GM21717 (cell line): ENCODE data around the gene TXK.

Experiments
- ATAC-seq: cut with Tn5 transposase; IDR thresholded peaks from one replicate; pipeline ENCODE4 v1.9.1; 2021; ENCODE audit warnings: mild to moderate bottlenecking, moderate library complexity; ENCODE audit not compliant: unreplicated experiment

The TXK gene

GRCh38 chr4:48138511-48138910 is 4.5 kb upstream of the TXK start:
- no peak for ATAC-seq

DNA sequence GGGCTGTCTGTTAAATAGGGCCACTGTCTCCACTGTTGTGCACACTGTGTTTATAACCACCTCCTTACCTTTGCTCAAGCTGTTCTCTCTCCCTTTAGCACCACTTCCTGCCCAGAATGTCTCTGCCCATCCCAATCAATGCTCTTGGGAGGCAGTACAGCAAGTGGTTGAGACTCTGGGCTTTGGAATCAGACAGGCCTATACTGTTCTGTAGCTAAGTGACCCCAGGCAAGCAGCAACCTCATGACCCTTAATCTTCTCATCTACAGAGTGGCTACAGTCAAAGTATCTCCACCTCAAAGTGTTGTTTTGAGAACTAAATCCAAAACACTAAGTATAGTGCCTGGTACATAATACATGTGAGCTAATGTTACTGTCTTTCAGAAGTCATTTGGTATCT is 3.8 kb upstream of the TXK start:
- ATAC-seq, result no peak

DNA sequence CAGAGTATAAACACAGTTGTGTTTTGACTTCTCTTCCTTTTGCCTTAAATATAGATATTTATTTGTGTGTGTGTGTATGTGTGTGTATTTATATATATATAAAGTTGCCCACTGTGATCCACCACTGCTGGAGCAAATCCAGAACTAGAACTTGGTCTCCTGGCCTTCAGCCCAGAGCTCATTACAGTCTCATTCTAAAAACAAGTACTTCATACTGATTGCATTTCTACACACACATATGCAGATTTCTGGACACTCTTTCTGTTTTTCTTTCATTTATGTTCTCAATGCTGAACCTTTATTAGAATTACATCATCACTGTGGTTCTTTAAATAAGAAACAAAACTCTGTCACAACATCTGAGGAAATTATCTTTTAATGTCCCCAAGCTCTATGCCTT is 381 bp downstream of the TXK start:
- ATAC-seq, result no peak

DNA sequence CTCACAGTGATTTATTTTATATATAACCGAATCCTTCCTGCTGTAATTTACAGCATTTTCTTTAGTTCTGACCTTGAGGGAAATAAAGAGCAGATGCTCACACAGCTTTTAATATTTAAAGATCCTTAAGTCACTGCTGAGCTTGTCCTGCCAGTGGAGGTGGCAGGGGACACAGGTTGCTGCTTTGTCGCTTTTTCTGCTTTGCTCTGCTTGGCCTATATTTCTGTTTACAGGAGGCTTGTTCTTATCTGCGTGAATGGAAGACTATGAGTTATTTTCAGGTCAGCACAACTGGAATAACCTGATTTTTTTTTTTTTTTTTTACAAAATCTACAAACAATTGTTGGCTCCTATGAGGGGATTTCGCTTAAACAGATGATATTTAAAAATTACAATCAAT is 2.3 kb downstream of the TXK start:
- no peak for ATAC-seq

DNA sequence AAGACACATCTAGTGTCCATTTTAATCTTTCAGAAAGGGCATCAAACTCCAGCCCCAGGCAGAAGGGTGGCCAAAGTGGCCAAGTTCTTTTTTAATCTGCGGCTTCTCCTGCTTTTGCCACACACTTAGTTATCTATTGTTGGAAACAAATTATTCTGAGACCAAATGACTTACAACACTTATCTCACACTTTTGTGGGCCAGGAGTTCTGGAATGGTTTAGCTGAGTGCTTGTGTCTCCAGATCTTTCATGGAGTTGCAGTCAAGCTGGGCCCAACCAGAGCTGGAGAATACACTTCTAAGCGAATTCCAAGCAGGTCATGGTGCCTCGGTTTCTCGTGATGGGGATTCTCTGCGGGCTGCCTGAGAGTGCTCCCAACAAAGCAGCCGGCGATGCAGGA is 4.0 kb downstream of the TXK start:
- ATAC-seq, result no peak

DNA sequence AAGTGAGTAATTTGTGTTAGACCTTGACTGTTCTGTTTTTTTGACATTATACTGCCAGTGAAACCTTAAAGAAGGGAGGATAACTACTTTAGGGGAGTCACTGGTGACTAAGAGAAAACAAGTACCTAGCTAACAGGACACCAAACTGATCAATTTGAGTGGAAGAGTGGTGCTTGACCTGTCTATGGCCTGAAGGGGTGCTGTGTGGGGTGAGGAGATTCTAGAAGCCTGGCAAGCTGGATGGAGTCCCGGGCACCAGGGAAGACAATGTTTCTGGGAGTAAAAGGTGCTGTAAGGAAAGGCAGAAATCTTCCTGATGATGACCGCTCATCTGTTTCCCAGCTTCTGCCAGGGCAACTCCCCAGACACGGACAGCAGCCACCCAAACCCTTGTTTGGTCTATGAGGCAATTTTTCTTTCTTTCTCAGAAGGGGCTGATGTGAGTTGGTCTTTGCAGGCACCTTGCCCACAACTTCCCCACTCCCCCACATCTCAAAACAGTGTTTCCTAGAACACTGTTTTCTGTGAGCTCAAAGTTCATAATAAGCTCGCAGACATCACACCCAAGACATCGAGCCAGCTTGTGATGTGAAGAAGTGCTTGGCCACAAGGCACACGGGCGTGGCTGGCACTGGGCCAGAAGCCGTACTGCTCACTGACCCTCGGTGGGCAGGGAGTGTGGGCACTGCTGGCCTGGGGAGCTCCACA is 4.6 kb downstream of the TXK start:
- no peak for ATAC-seq

GRCh38 chr4:48127682-48128404 is 6.2 kb downstream of the TXK start:
- peak; percentile 85 for ATAC-seq

GRCh38 chr4:48127231-48127630 is 6.8 kb downstream of the TXK start:
- no peak for ATAC-seq

GRCh38 chr4:48126621-48127020 is 7.4 kb downstream of the TXK start:
- ATAC-seq, result no peak

DNA sequence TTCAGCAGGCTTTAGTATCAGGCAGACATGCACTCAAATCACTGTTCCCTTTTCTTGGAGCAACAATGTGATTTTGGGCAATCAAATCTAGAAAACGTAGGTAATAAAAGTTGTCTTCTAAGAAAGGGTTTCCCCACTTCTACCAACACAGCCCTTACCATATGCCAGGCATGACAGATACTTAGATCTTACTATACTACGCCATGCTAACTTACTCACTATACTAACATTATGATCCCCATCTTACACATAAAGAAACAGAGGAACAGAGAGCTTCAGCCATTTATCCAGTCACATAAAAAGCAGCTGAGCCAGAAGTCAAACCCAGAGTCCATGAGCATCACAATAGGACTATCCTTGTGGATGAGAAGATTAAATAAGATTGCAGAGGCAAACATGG is 9.2 kb downstream of the TXK start:
- ATAC-seq, result no peak

- no peak for ATAC-seq
Observed at GRCh38 chr4:48122756-48123155, 11.3 kb downstream of the TXK start.

- no peak for ATAC-seq
Observed at GRCh38 chr4:48121180-48121579, 12.9 kb downstream of the TXK start.

- ATAC-seq, result no peak
Observed at GRCh38 chr4:48120132-48120531, 13.9 kb downstream of the TXK start.

GRCh38 chr4:48119646-48120045 is 14.4 kb downstream of the TXK start:
- no peak for ATAC-seq

- ATAC-seq, result no peak
Observed at GRCh38 chr4:48118081-48118480, 16.0 kb downstream of the TXK start.

DNA sequence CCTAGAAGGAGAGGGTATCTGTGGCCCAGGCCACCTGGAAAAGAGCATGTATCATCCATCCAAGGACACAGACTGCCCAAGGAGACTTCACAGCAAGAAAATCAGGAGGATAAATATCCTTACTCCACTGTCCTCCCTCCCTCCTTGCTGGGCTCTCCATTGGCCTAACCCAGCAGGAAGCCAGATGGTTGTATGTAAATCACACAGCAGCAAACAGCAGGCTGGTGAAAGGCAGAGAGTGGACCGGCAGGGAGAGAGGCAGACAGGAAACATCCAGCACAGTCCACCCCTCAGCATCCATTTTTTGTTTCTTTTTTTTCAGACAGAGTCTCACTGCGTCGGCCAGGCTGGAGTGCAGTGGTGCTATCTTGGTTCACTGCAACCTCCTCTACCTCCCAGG is 17.5 kb downstream of the TXK start:
- no peak for ATAC-seq

GRCh38 chr4:48114412-48114811 is 19.6 kb downstream of the TXK start:
- no peak for ATAC-seq

- ATAC-seq, result no peak
Observed at GRCh38 chr4:48112017-48112667, 21.9 kb downstream of the TXK start.

DNA sequence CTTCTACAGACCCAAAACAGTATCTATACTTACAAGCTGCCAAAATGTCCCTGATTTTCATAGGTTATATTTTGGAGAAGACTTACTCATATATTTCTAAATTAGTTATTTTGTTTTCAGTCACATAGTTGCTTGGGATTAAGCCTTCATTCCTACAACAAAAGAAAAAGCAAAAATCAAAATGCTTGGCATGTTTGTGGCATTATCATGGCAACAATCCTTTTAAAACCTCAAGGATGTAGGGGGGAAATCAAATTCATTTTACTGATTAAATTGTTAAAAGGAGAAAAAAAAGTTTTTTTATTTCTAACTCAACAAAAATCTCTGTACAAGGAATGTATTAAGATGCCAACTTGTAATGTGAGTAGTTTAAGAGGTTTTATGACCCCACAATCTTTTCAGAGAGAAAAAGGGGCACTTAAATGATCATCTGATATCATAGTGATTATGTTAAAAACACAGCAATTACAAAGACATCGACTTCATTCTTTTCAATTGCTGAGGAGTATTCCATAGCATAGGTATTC is 23.5 kb downstream of the TXK start:
- ATAC-seq, result no peak

- peak; percentile 52 for ATAC-seq
Observed at GRCh38 chr4:48109413-48110263, 24.4 kb downstream of the TXK start.
